Smooth muscle cell (in vitro differentiated cells): ENCODE measurements around the gene PNP. TPM values are rescaled to one million over a fixed set of nuclear protein-coding genes. Genes with fewer than 3 reads are reported as not detected.

Experiments
- DNase-seq: peaks from one replicate; lab custom pipeline; 2025; ENCODE audit not compliant: unreplicated experiment; lab: John Stamatoyannopoulos, UW
- H2AFZ ChIP-seq: fragments of 200-600 bp; sonication (generic); 2 replicates; pipeline ENCODE4 v1.6.0; 2016; ENCODE audit warnings: antibody characterized with exemption, low read depth, mild to moderate bottlenecking
- H3F3A ChIP-seq: fragments of 200-600 bp; sonication (generic); 2 replicates; pipeline ENCODE4 v1.6.0; 2017; ENCODE audit warnings: antibody characterized with exemption, low read depth
- H3K27ac ChIP-seq: fragments of 200-600 bp; sonication (generic); 2 replicates; pipeline ENCODE4 v1.5.1; 2016; ENCODE audit warnings: low read depth, mild to moderate bottlenecking
- H3K27me3 ChIP-seq: fragments of 200-600 bp; sonication (generic); 2 replicates; pipeline ENCODE4 v1.6.1; 2016; ENCODE audit warnings: low read depth, mild to moderate bottlenecking
- H3K36me3 ChIP-seq: fragments of 200-600 bp; sonication (generic); 2 replicates; pipeline ENCODE4 v1.5.1; 2016; ENCODE audit warnings: low read depth
- H3K4me1 ChIP-seq: fragments of 200-600 bp; sonication (generic); 2 replicates; pipeline ENCODE4 v1.5.1; 2016; ENCODE audit warnings: low read depth
- H3K4me2 ChIP-seq: fragments of 200-600 bp; sonication (generic); 2 replicates; pipeline ENCODE4 v1.6.0; 2016; ENCODE audit warnings: mild to moderate bottlenecking
- H3K4me3 ChIP-seq: fragments of 200-600 bp; sonication (generic); 2 replicates; pipeline ENCODE4 v1.5.1; 2016; ENCODE audit warnings: mild to moderate bottlenecking
- H3K79me2 ChIP-seq: fragments of 200-600 bp; sonication (generic); 2 replicates; pipeline ENCODE4 v1.6.0; 2016; ENCODE audit warnings: low read depth, mild to moderate bottlenecking
- H3K9ac ChIP-seq: fragments of 200-600 bp; sonication (generic); 2 replicates; pipeline ENCODE4 v1.6.0; 2016; ENCODE audit warnings: low read depth
- H3K9me3 ChIP-seq: fragments of 200-600 bp; sonication (generic); replicated peaks from 2 replicates; pipeline ENCODE4 v1.5.1; 2016; ENCODE audit warnings: low read depth
- H4K20me1 ChIP-seq: fragments of 200-600 bp; sonication (generic); 2 replicates; pipeline ENCODE4 v1.6.0; 2016; ENCODE audit warnings: low read depth
- CTCF ChIP-seq: fragments of 200-600 bp; sonication (generic); IDR thresholded peaks from 2 replicates; pipeline ENCODE4 v1.5.1; 2017; ENCODE audit warnings: borderline replicate concordance, mild to moderate bottlenecking, antibody characterized with exemption; ENCODE audit not compliant: insufficient read depth, poor library complexity, severe bottlenecking
- WGBS: methylation state at CpG from one replicate; pipeline ENCODE4 v1.1.7; 2016; ENCODE audit warnings: low lambda C conversion rate; 5-methylcytosine and 5-hydroxymethylcytosine counted together
- polyA plus RNA-seq: library from polyadenylated mRNA; unstranded; fragments of >200 nt; fragmentation: Nextera tagmentation; extraction: Ambion mirVana; gene quantifications from 2 replicates; pipeline ENCODE4 v1.2.1, GENCODE V29; 2016
- total RNA-seq: library from RNA; depleted of rRNA; stranded (reverse); fragments of >200 nt; gene quantifications from 2 replicates; pipeline ENCODE4 v1.2.3, GENCODE V29; 2014

Gene PNP
- total and polyA plus RNA-seq, 2 experiments from 2014 or later = 24.2 to 49.7 TPM

- no peak overlapping the region for H2AFZ ChIP-seq
- H3K4me3 ChIP-seq = no peak overlapping the region
- H3K27me3 ChIP-seq = no peaks in the 10 kb centered on the region
- no peak for DNase-seq
- H3K79me2 ChIP-seq = no peaks in the 10 kb centered on the region
- H3K9ac ChIP-seq = no peak overlapping the region
- H3F3A ChIP-seq = no peaks in the 10 kb centered on the region
- 71% methylated on average over 4 of the region's 4 CpGs for WGBS
- H4K20me1 ChIP-seq = no peaks in the 10 kb centered on the region
- TF ChIP-seq CTCF = no peak
- no peaks in the 10 kb centered on the region for H3K9me3 ChIP-seq
- no peak overlapping the region for H3K27ac ChIP-seq
- H3K36me3 ChIP-seq = no peaks in the 10 kb centered on the region
- H3K4me1 ChIP-seq = no peaks in the 10 kb centered on the region
- H3K4me2 ChIP-seq = no peak overlapping the region
Measured at GRCh38 chr14:20436363-20436755, 32.8 kb upstream of the PNP start.

- no peak overlapping the region for H3K4me2 ChIP-seq
- no peaks in the 10 kb centered on the region for H3K4me1 ChIP-seq
- 93% methylated on average over 7 of the region's 7 CpGs for WGBS
- no peaks in the 10 kb centered on the region for H3K27me3 ChIP-seq
- no peak overlapping the region for H3K9ac ChIP-seq
- H3K79me2 ChIP-seq = no peaks in the 10 kb centered on the region
- no peak for DNase-seq
- H3K27ac ChIP-seq = no peak overlapping the region
- H3K4me3 ChIP-seq = no peak overlapping the region
- H2AFZ ChIP-seq = no peak overlapping the region
- no peaks in the 10 kb centered on the region for H3F3A ChIP-seq
- no peaks in the 10 kb centered on the region for H4K20me1 ChIP-seq
- TF ChIP-seq CTCF = no peak
- no peaks in the 10 kb centered on the region for H3K9me3 ChIP-seq
- no peaks in the 10 kb centered on the region for H3K36me3 ChIP-seq
Measured at GRCh38 chr14:20438664-20439063, 30.5 kb upstream of the PNP start.

- Histone ChIP-seq H3K79me2 (no peaks in the 10 kb centered on the region), H3K4me3 (no peak overlapping the region), H3K4me1 (no peaks in the 10 kb centered on the region), H3K9me3 (no peaks in the 10 kb centered on the region), H4K20me1 (no peaks in the 10 kb centered on the region), H2AFZ (no peak overlapping the region), H3K4me2 (no peak overlapping the region), H3K9ac (no peak overlapping the region), H3K27ac (no peak overlapping the region), H3F3A (no peaks in the 10 kb centered on the region), H3K27me3 (no peaks in the 10 kb centered on the region), H3K36me3 (no peaks in the 10 kb centered on the region)
- TF ChIP-seq CTCF = no peak
- WGBS = 79% methylated on average over 5 of the region's 5 CpGs
- no peak for DNase-seq
Measured at GRCh38 chr14:20440465-20440864, 28.7 kb upstream of the PNP start.

GRCh38 chr14:20440882-20441281 is 28.3 kb upstream of the PNP start:
- H3F3A ChIP-seq = no peaks in the 10 kb centered on the region

More at GRCh38 chr14:20440882-20441281, 28.3 kb upstream of the PNP start:
- Histone ChIP-seq H2AFZ (no peak overlapping the region), H3K4me2 (no peak overlapping the region), H3K27me3 (no peaks in the 10 kb centered on the region), H3K9ac (no peak overlapping the region), H4K20me1 (no peaks in the 10 kb centered on the region), H3K79me2 (no peaks in the 10 kb centered on the region), H3K36me3 (no peaks in the 10 kb centered on the region), H3K9me3 (no peaks in the 10 kb centered on the region), H3K4me1 (no peaks in the 10 kb centered on the region), H3K27ac (no peak overlapping the region), H3K4me3 (no peak overlapping the region)
- DNase-seq = no peak
- TF ChIP-seq CTCF = no peak
- WGBS = 82% methylated on average over 5 of the region's 5 CpGs
